Esophagus (tissue), 2 donors: ENCODE measurements around the gene TMED5. TPM values are rescaled to one million over a fixed set of nuclear protein-coding genes. Genes with fewer than 3 reads are reported as not detected.

Source experiments
- H3K27ac ChIP-seq, 2 donors: one replicate each; pipeline ENCODE4 v1.5.1; 2013; ENCODE audit warnings: low read depth in 2 of 2, mild to moderate bottlenecking in 2 of 2, inconsistent platforms in 1 of 2, low read length in 1 of 2, moderate library complexity in 1 of 2
- H3K27me3 ChIP-seq, 2 donors: one replicate each; pipeline ENCODE4 v1.6.1; 2013; ENCODE audit warnings: low read length in 2 of 2, control low read depth in 1 of 2, mild to moderate bottlenecking in 1 of 2; ENCODE audit not compliant: insufficient read depth in 2 of 2, control insufficient read depth in 1 of 2
- H3K36me3 ChIP-seq, 2 donors: one replicate each; pipeline ENCODE4 v1.6.1; 2013; ENCODE audit warnings: low read length in 1 of 2; ENCODE audit not compliant: control insufficient read depth in 2 of 2, insufficient read depth in 2 of 2
- H3K4me1 ChIP-seq, 2 donors: one replicate each; pipeline ENCODE4 v1.6.1; 2013; ENCODE audit warnings: low read length in 1 of 2; ENCODE audit not compliant: control insufficient read depth in 2 of 2, insufficient read depth in 2 of 2
- H3K4me3 ChIP-seq, 2 donors: one replicate each; pipeline ENCODE4 v1.5.1; 2013; ENCODE audit warnings: low read length in 2 of 2, mild to moderate bottlenecking in 2 of 2, low read depth in 1 of 2, moderate library complexity in 1 of 2
- H3K9me3 ChIP-seq, 2 donors: one replicate each; pipeline ENCODE4 v1.6.1; 2013; ENCODE audit warnings: mild to moderate bottlenecking in 2 of 2, low read depth in 1 of 2, low read length in 1 of 2, moderate library complexity in 1 of 2; ENCODE audit not compliant: control insufficient read depth in 2 of 2, insufficient read depth in 1 of 2
- WGBS, 2 donors: extraction: QIAGEN DNeasy Blood & Tissue Kit; methylation state at CpG; one replicate each; pipeline ENCODE4 v1.1.7; 2013; 5-methylcytosine and 5-hydroxymethylcytosine counted together
- polyA plus RNA-seq, 2 donors: library from polyadenylated mRNA; stranded (reverse); fragments of 200-250 nt; gene quantifications; one replicate each; pipeline ENCODE4 v1.2.3, GENCODE V29; 2013
- donor health status: healthy with polysubstance abuse.
- donor health status: Bipolar disorder and iron deficiency.

The TMED5 gene
- polyA plus RNA-seq, 2 donors: 5.6 to 11.2 TPM

- H3K36me3 ChIP-seq: peaks cover 0 to 3% of the 10 kb centered on the region in 2 donors
- no peaks in the 10 kb centered on the region for H3K4me1 ChIP-seq
- H3K4me3 ChIP-seq: no peak overlapping the region
- no peaks in the 10 kb centered on the region for H3K9me3 ChIP-seq
- no peaks in the 10 kb centered on the region for H3K27me3 ChIP-seq
- 74% methylated on average over 3 of the region's 3 CpGs for WGBS, 2 donors
- no peak overlapping the region for H3K27ac ChIP-seq
Measured at GRCh38 chr1:93155335-93155734, 24.9 kb downstream of the TMED5 start.

GRCh38 chr1:93154898-93155297, 25.3 kb downstream of the TMED5 start:
- H3K9me3 ChIP-seq: no peaks in the 10 kb centered on the region
- peaks cover 0 to 3% of the 10 kb centered on the region in 2 donors for H3K36me3 ChIP-seq

GRCh38 chr1:93152835-93153234, 27.4 kb downstream of the TMED5 start:
- Histone ChIP-seq H3K4me3 (no peak overlapping the region), H3K27me3 (no peaks in the 10 kb centered on the region), H3K4me1 (no peaks in the 10 kb centered on the region), H3K36me3 (peaks cover 0 to 6% of the 10 kb centered on the region in 2 donors), H3K9me3 (no peaks in the 10 kb centered on the region), H3K27ac (no peak overlapping the region)
- WGBS, 2 donors: 85 to 89% methylated on average over 2 of the region's 2 CpGs

More at GRCh38 chr1:93154898-93155297, 25.3 kb downstream of the TMED5 start:
- Histone ChIP-seq H3K27ac (no peak overlapping the region), H3K27me3 (no peaks in the 10 kb centered on the region), H3K4me3 (no peak overlapping the region), H3K4me1 (no peaks in the 10 kb centered on the region)

GRCh38 chr1:93151474-93151873, 28.7 kb downstream of the TMED5 start:
- no peaks in the 10 kb centered on the region for H3K27me3 ChIP-seq
- no peak overlapping the region for H3K27ac ChIP-seq
- H3K4me1 ChIP-seq: no peaks in the 10 kb centered on the region
- no peak overlapping the region for H3K4me3 ChIP-seq
- H3K9me3 ChIP-seq: no peaks in the 10 kb centered on the region
- H3K36me3 ChIP-seq: peaks cover 0 to 2% of the 10 kb centered on the region in 2 donors

- Histone ChIP-seq H3K27ac (no peak overlapping the region), H3K27me3 (no peaks in the 10 kb centered on the region), H3K4me1 (no peaks in the 10 kb centered on the region), H3K36me3 (peaks cover 0 to 2% of the 10 kb centered on the region in 2 donors), H3K4me3 (no peak overlapping the region), H3K9me3 (no peaks in the 10 kb centered on the region)
- WGBS, 2 donors: 28 to 33% methylated on average over 1 of the region's 1 CpG
Measured at GRCh38 chr1:93150729-93151128, 29.5 kb downstream of the TMED5 start.

GRCh38 chr1:93148001-93148400, 32.2 kb downstream of the TMED5 start:
- no peak overlapping the region for H3K4me3 ChIP-seq
- no peak overlapping the region for H3K27ac ChIP-seq
- no peaks in the 10 kb centered on the region for H3K27me3 ChIP-seq
- H3K4me1 ChIP-seq: no peaks in the 10 kb centered on the region
- peaks cover 0 to 2% of the 10 kb centered on the region in 2 donors for H3K36me3 ChIP-seq
- WGBS, 2 donors: 54 to 55% methylated on average over 7 of the region's 7 CpGs
- no peaks in the 10 kb centered on the region for H3K9me3 ChIP-seq

- no peaks in the 10 kb centered on the region for H3K4me1 ChIP-seq
- H3K4me3 ChIP-seq: no peak overlapping the region
- H3K27ac ChIP-seq: no peak overlapping the region
- H3K27me3 ChIP-seq: no peaks in the 10 kb centered on the region
- H3K36me3 ChIP-seq: peaks cover 0 to 2% of the 10 kb centered on the region in 2 donors
- WGBS, 2 donors: 94 to 98% methylated on average over 4 of the region's 4 CpGs
- no peaks in the 10 kb centered on the region for H3K9me3 ChIP-seq
Measured at GRCh38 chr1:93143769-93144168, 36.4 kb downstream of the TMED5 start.

- Histone ChIP-seq H3K27me3 (no peaks in the 10 kb centered on the region), H3K36me3 (no peaks in the 10 kb centered on the region), H3K27ac (no peak overlapping the region), H3K9me3 (no peaks in the 10 kb centered on the region), H3K4me3 (no peak overlapping the region), H3K4me1 (no peaks in the 10 kb centered on the region)
- 37 to 55% methylated on average over 1 of the region's 1 CpG for WGBS, 2 donors
Measured at GRCh38 chr1:93143136-93143535, 37.1 kb downstream of the TMED5 start.

GRCh38 chr1:93142161-93142560, 38.1 kb downstream of the TMED5 start:
- Histone ChIP-seq H3K4me1 (no peaks in the 10 kb centered on the region), H3K36me3 (no peaks in the 10 kb centered on the region), H3K9me3 (no peaks in the 10 kb centered on the region), H3K27ac (no peak overlapping the region), H3K4me3 (no peak overlapping the region), H3K27me3 (no peaks in the 10 kb centered on the region)
- 80 to 88% methylated on average over 2 of the region's 2 CpGs for WGBS, 2 donors

- peaks cover 2 to 4% of the 10 kb centered on the region in 2 donors for H3K36me3 ChIP-seq
- 78 to 80% methylated on average over 1 of the region's 1 CpG for whole genome bisulfite sequencing, 2 donors
- H3K4me1 ChIP-seq: no peaks in the 10 kb centered on the region
- no peaks in the 10 kb centered on the region for H3K27me3 ChIP-seq
- no peak overlapping the region for H3K4me3 ChIP-seq
- H3K27ac ChIP-seq: no peak overlapping the region
- H3K9me3 ChIP-seq: no peaks in the 10 kb centered on the region
Measured at GRCh38 chr1:93140106-93140505, 40.1 kb downstream of the TMED5 start.
